B cell (primary cell): ENCODE measurements around the gene ALG2. TPM values are rescaled to one million over a fixed set of nuclear protein-coding genes. Genes with fewer than 3 reads are reported as not detected.

Experiments
- ATAC-seq: fragments of 200-7000 bp; cut with Tn5 transposase; one replicate; pipeline ENCODE4 v1.10.0; 2021; ENCODE audit warnings: low read depth, mild to moderate bottlenecking, moderate number of reproducible peaks, moderate library complexity
- CTCF ChIA-PET: fragments of 350-600 bp; sonication (Branson Sonifier 250); formaldehyde crosslinking; loops from one replicate; lab custom pipeline; 2021; ENCODE audit warnings: antibody characterized with exemption, inconsistent platforms; lab: Charles Lee
- POLR2A ChIA-PET: fragments of 350-600 bp; sonication (Branson Sonifier 250); formaldehyde crosslinking; loops from one replicate; lab custom pipeline; 2021; ENCODE audit warnings: antibody characterized with exemption; lab: Charles Lee
- DNase-seq: peaks from one replicate; pipeline ENCODE4 v3.0.0; 2013
- H2AFZ ChIP-seq: 2 replicates; pipeline ENCODE4 v1.6.1; 2012; ENCODE audit warnings: mild to moderate bottlenecking, low read depth, low read length; ENCODE audit not compliant: insufficient read depth, poor library complexity, severe bottlenecking
- H3K27ac ChIP-seq, 2 donors: 1 replicate in 1 of 2; 2 replicates in 1 of 2; pipeline ENCODE4 v1.5.1; 2012 to 2013; ENCODE audit warnings: low read length in 2 of 2, mild to moderate bottlenecking in 2 of 2, moderate library complexity in 1 of 2
- H3K27me3 ChIP-seq, 4 experiments: fragments of 200-600 bp in 1 of 4; sonication (generic) in 1 of 4; replicated peaks in 1 of 4; 1 replicate in 2 of 4; 2 replicates in 2 of 4; pipeline versions ENCODE4 v1.6.1 to v1.7.0; 2013 to 2016; ENCODE audit warnings: low read length in 3 of 4, mild to moderate bottlenecking in 2 of 4, mixed read lengths in 1 of 4, moderate library complexity in 1 of 4; ENCODE audit not compliant: insufficient read depth in 4 of 4, control insufficient read depth in 3 of 4; ENCODE audit errors: control extremely low read depth in 1 of 4
- H3K36me3 ChIP-seq, 2 experiments: replicated peaks in 1 of 2; 1 replicate in 1 of 2; 2 replicates in 1 of 2; pipeline versions ENCODE4 v1.6.1 to v1.7.1; 2013; ENCODE audit warnings: low read length in 1 of 2; ENCODE audit not compliant: insufficient read depth in 2 of 2, control insufficient read depth in 1 of 2; ENCODE audit errors: control extremely low read depth in 1 of 2, extremely low read depth in 1 of 2
- H3K4me1 ChIP-seq, 2 donors: fragments of 200-600 bp in 1 of 2; sonication (generic) in 1 of 2; 1 replicate in 1 of 2; 2 replicates in 1 of 2; pipeline versions ENCODE4 v1.5.1 to v1.6.1; 2013 to 2017; ENCODE audit warnings: low read length in 2 of 2; ENCODE audit not compliant: control insufficient read depth in 2 of 2, insufficient read depth in 2 of 2
- H3K4me2 ChIP-seq: replicated peaks from 2 replicates; pipeline ENCODE3; 2012; ENCODE audit warnings: mild to moderate bottlenecking, low read depth, low read length; ENCODE audit not compliant: poor library complexity, severe bottlenecking
- H3K4me3 ChIP-seq, 5 experiments: fragments of 200-600 bp in 1 of 5; sonication (generic) in 1 of 5; 1 replicate in 3 of 5; 2 replicates in 2 of 5; pipeline versions ENCODE4 v1.5.1 to v1.7.0; 2011 to 2016; ENCODE audit warnings: low read length in 4 of 5, mild to moderate bottlenecking in 4 of 5, low read depth in 2 of 5, control low read depth in 1 of 5, moderate library complexity in 1 of 5; ENCODE audit not compliant: insufficient read depth in 1 of 5; ENCODE audit errors: control extremely low read depth in 1 of 5, extremely low read depth in 1 of 5
- H3K79me2 ChIP-seq: fragments of 200-600 bp; sonication (generic); one replicate; pipeline ENCODE4 v1.6.0; 2016; ENCODE audit warnings: low read length; ENCODE audit not compliant: control insufficient read depth, insufficient read depth
- H3K9ac ChIP-seq: fragments of 200-600 bp; sonication (generic); 2 replicates; pipeline ENCODE4 v1.6.1; 2017; ENCODE audit warnings: mild to moderate bottlenecking, low read length, moderate library complexity
- H3K9me3 ChIP-seq, 3 donors: one replicate each; pipeline versions ENCODE4 v1.6.1 to v1.7.1; 2013; ENCODE audit warnings: low read length in 2 of 3; ENCODE audit not compliant: control insufficient read depth in 2 of 3, insufficient read depth in 1 of 3; ENCODE audit errors: control extremely low read depth in 1 of 3
- H4K20me1 ChIP-seq: 2 replicates; pipeline ENCODE4 v1.6.0; 2012; ENCODE audit warnings: mild to moderate bottlenecking, low read length; ENCODE audit not compliant: insufficient read depth, control insufficient read depth, poor library complexity, severe bottlenecking
- H3K27ac Mint-ChIP-seq: one replicate; pipeline ENCODE4 v1.8.0; 2021; ENCODE audit warnings: mixed read lengths
- H3K27me3 Mint-ChIP-seq: one replicate; pipeline ENCODE4 v1.8.0; 2021; ENCODE audit warnings: mixed read lengths
- H3K4me1 Mint-ChIP-seq: one replicate; pipeline ENCODE4 v1.8.0; 2021; ENCODE audit warnings: mixed read lengths
- H3K4me3 Mint-ChIP-seq: one replicate; pipeline ENCODE4 v1.8.0; 2021; ENCODE audit warnings: mixed read lengths
- H3K9me3 Mint-ChIP-seq: one replicate; pipeline ENCODE4 v1.8.0; 2022; ENCODE audit warnings: mixed read lengths; ENCODE audit not compliant: insufficient read depth
- CTCF ChIP-seq: fragments of 200-600 bp; IDR thresholded peaks from one replicate; pipeline ENCODE4 v1.8.0; 2022; ENCODE audit warnings: antibody characterized with exemption, mild to moderate bottlenecking
- EZH2 ChIP-seq: IDR thresholded peaks from 2 replicates; pipeline ENCODE4 v1.6.1; 2012; ENCODE audit warnings: borderline replicate concordance, low read depth, mild to moderate bottlenecking, moderate library complexity, low read length; ENCODE audit not compliant: insufficient read depth, poor library complexity, severe bottlenecking
- WGBS: methylation state at CpG from one replicate; pipeline ENCODE4 v1.1.5; 2013; ENCODE audit warnings: missing lambda C conversion rate; ENCODE audit not compliant: insufficient coverage; 5-methylcytosine and 5-hydroxymethylcytosine counted together
- intact Hi-C: fragments of 100-400 bp; cut with micrococcal nuclease; formaldehyde crosslinking; loops from one replicate; pipeline ENCODE4 v1.10.0; 2022
- polyA plus RNA-seq: library from polyadenylated mRNA; depleted of rRNA; stranded (reverse); fragments of >200 nt; gene quantifications from 2 replicates; pipeline ENCODE4 v1.2.3, GENCODE V29; 2012
- total RNA-seq, 2 donors: library from RNA; stranded (reverse); fragments of 120-200 nt in 1 of 2; gene quantifications; 1 replicate in 1 of 2; 2 replicates in 1 of 2; pipeline versions ENCODE4 v1.2.3 to v1.2.4, GENCODE V29; 2013 to 2022

The ALG2 gene
- total and polyA plus RNA-seq, 2 donors (not counting 1 experiment from before 2014, with no cell fraction given): 14.3 to 46.3 TPM

- Histone ChIP-seq H3K9ac (no peak overlapping the region), H2AFZ (no peak overlapping the region), H3K27ac (no peak overlapping the region), H3K36me3 (no peaks in the 10 kb centered on the region), H3K4me2 (no peak overlapping the region), H3K79me2 (no peaks in the 10 kb centered on the region), H4K20me1 (no peaks in the 10 kb centered on the region), H3K4me1 (peaks cover 11% of the 10 kb centered on the region in 2 donors), H3K4me3 (no peak overlapping the region), H3K27me3 (no peaks in the 10 kb centered on the region), H3K9me3 (no peaks in the 10 kb centered on the region)
- H3K27ac Mint-ChIP-seq: no peak overlapping the region
- DNase-seq (no peak), ATAC-seq (no peak)
- WGBS: 91% methylated on average over 8 of the region's 10 CpGs
- no peaks in the 10 kb centered on the region for H3K27me3 Mint-ChIP-seq
- H3K4me3 Mint-ChIP-seq: no peak overlapping the region
- no peaks in the 10 kb centered on the region for H3K9me3 Mint-ChIP-seq
- POLR2A ChIA-PET: interaction anchor here (1.2 kb wide), 1 partner anchor 648 kb away, joined by 3 read pairs; no protein-coding TSS in a partner anchor
- CTCF ChIA-PET: interaction anchor here (1.3 to 3.6 kb wide), 4 partner anchors 9 to 60 kb away, joined by 5 to 27 read pairs (median 9); no protein-coding TSS in a partner anchor
- peaks cover 31% of the 10 kb centered on the region for H3K4me1 Mint-ChIP-seq
- intact Hi-C loops: no loop called here
- TF ChIP-seq EZH2 (no peak), CTCF (no peak)
Observed at GRCh38 chr9:99172124-99173091, 49.3 kb downstream of the ALG2 start.
